ENCODE results near the gene NPHP1.
A peak's percentile ranks its signal among the peaks of the same experiment; 100 is the strongest.

The NPHP1 gene

GRCh38 chr2:110126906-110127305, 77.9 kb downstream of the NPHP1 start:
- H3K4me3 ChIP-seq (ENCODE audit: low read length in 2 of 2) = no peak overlapping the region
- no peak overlapping the region for H3K27ac ChIP-seq (ENCODE audit: low read length)
- H3K36me3 ChIP-seq (ENCODE audit: control insufficient read depth in 2 of 2, insufficient read depth in 2 of 2, low read length in 2 of 2) = peaks cover 5 to 25% of the 10 kb centered on the region in 2 donors
- H3K27me3 ChIP-seq (ENCODE audit: control insufficient read depth in 1 of 2, insufficient read depth in 2 of 2, low read length in 2 of 2) = no peaks in the 10 kb centered on the region
- H3K9me3 ChIP-seq (ENCODE audit: control insufficient read depth in 2 of 2, low read length in 2 of 2) = no peaks in the 10 kb centered on the region
- H3K4me1 ChIP-seq (ENCODE audit: control insufficient read depth, insufficient read depth, low read length) = no peaks in the 10 kb centered on the region
- H3K9ac ChIP-seq (ENCODE audit: low read length in 2 of 2) = no peak overlapping the region

GRCh38 chr2:110126086-110126773, 78.6 kb downstream of the NPHP1 start:
- Histone ChIP-seq H3K27ac (ENCODE audit: low read length) (no peak overlapping the region), H3K4me1 (ENCODE audit: control insufficient read depth, insufficient read depth, low read length) (no peaks in the 10 kb centered on the region), H3K9me3 (ENCODE audit: control insufficient read depth in 2 of 2, low read length in 2 of 2) (no peaks in the 10 kb centered on the region), H3K9ac (ENCODE audit: low read length in 2 of 2) (no peak overlapping the region), H3K4me3 (ENCODE audit: low read length in 2 of 2) (no peak overlapping the region), H3K27me3 (ENCODE audit: control insufficient read depth in 1 of 2, insufficient read depth in 2 of 2, low read length in 2 of 2) (no peaks in the 10 kb centered on the region), H3K36me3 (ENCODE audit: control insufficient read depth in 2 of 2, insufficient read depth in 2 of 2, low read length in 2 of 2) (peaks cover 2 to 25% of the 10 kb centered on the region in 2 donors)

GRCh38 chr2:110124939-110125691, 79.7 kb downstream of the NPHP1 start:
- Histone ChIP-seq H3K9me3 (ENCODE audit: control insufficient read depth in 2 of 2, low read length in 2 of 2) (no peaks in the 10 kb centered on the region), H3K36me3 (ENCODE audit: control insufficient read depth in 2 of 2, insufficient read depth in 2 of 2, low read length in 2 of 2) (peaks cover 0 to 25% of the 10 kb centered on the region in 2 donors), H3K9ac (ENCODE audit: low read length in 2 of 2) (no peak overlapping the region), H3K4me1 (ENCODE audit: control insufficient read depth, insufficient read depth, low read length) (no peaks in the 10 kb centered on the region), H3K27ac (ENCODE audit: low read length) (no peak overlapping the region), H3K27me3 (ENCODE audit: control insufficient read depth in 1 of 2, insufficient read depth in 2 of 2, low read length in 2 of 2) (no peaks in the 10 kb centered on the region), H3K4me3 (ENCODE audit: low read length in 2 of 2) (no peak overlapping the region)

GRCh38 chr2:110124038-110124825, 80.6 kb downstream of the NPHP1 start:
- Histone ChIP-seq H3K27me3 (ENCODE audit: control insufficient read depth in 1 of 2, insufficient read depth in 2 of 2, low read length in 2 of 2) (no peaks in the 10 kb centered on the region), H3K4me3 (ENCODE audit: low read length in 2 of 2) (no peak overlapping the region), H3K9me3 (ENCODE audit: control insufficient read depth in 2 of 2, low read length in 2 of 2) (no peaks in the 10 kb centered on the region), H3K36me3 (ENCODE audit: control insufficient read depth in 2 of 2, insufficient read depth in 2 of 2, low read length in 2 of 2) (peaks cover 0 to 23% of the 10 kb centered on the region in 2 donors), H3K4me1 (ENCODE audit: control insufficient read depth, insufficient read depth, low read length) (no peaks in the 10 kb centered on the region), H3K27ac (ENCODE audit: low read length) (no peak overlapping the region), H3K9ac (ENCODE audit: low read length in 2 of 2) (no peak overlapping the region)

GRCh38 chr2:110121592-110121991, 83.2 kb downstream of the NPHP1 start:
- H3K27me3 ChIP-seq (ENCODE audit: control insufficient read depth in 1 of 2, insufficient read depth in 2 of 2, low read length in 2 of 2) = peaks cover 9 to 10% of the 10 kb centered on the region in 2 donors
- H3K9ac ChIP-seq (ENCODE audit: low read length in 2 of 2) = no peak overlapping the region

GRCh38 chr2:110121052-110121334, 83.8 kb downstream of the NPHP1 start:
- Histone ChIP-seq H3K9me3 (ENCODE audit: control insufficient read depth in 2 of 2, low read length in 2 of 2) (no peaks in the 10 kb centered on the region), H3K27ac (ENCODE audit: low read length) (no peak overlapping the region), H3K4me3 (ENCODE audit: low read length in 2 of 2) (no peak overlapping the region), H3K9ac (ENCODE audit: low read length in 2 of 2) (no peak overlapping the region), H3K4me1 (ENCODE audit: control insufficient read depth, insufficient read depth, low read length) (peaks cover 3% of the 10 kb centered on the region), H3K36me3 (ENCODE audit: control insufficient read depth in 2 of 2, insufficient read depth in 2 of 2, low read length in 2 of 2) (peaks cover 0 to 7% of the 10 kb centered on the region in 2 donors), H3K27me3 (ENCODE audit: control insufficient read depth in 1 of 2, insufficient read depth in 2 of 2, low read length in 2 of 2) (peaks cover 14 to 15% of the 10 kb centered on the region in 2 donors)

More at GRCh38 chr2:110121592-110121991, 83.2 kb downstream of the NPHP1 start:
- Histone ChIP-seq H3K4me3 (ENCODE audit: low read length in 2 of 2) (no peak overlapping the region), H3K36me3 (ENCODE audit: control insufficient read depth in 2 of 2, insufficient read depth in 2 of 2, low read length in 2 of 2) (peaks cover 0 to 10% of the 10 kb centered on the region in 2 donors), H3K4me1 (ENCODE audit: control insufficient read depth, insufficient read depth, low read length) (no peaks in the 10 kb centered on the region), H3K27ac (ENCODE audit: low read length) (no peak overlapping the region), H3K9me3 (ENCODE audit: control insufficient read depth in 2 of 2, low read length in 2 of 2) (no peaks in the 10 kb centered on the region)

GRCh38 chr2:110120171-110121051, 84.4 kb downstream of the NPHP1 start:
- no peaks in the 10 kb centered on the region for H3K9me3 ChIP-seq (ENCODE audit: control insufficient read depth in 2 of 2, low read length in 2 of 2)
- H3K4me3 ChIP-seq (ENCODE audit: low read length in 2 of 2) = no peak overlapping the region
- no peak overlapping the region for H3K27ac ChIP-seq (ENCODE audit: low read length)
- H3K27me3 ChIP-seq (ENCODE audit: control insufficient read depth in 1 of 2, insufficient read depth in 2 of 2, low read length in 2 of 2) = peaks cover 20% of the 10 kb centered on the region in 2 donors
- peaks cover 0 to 7% of the 10 kb centered on the region in 2 donors for H3K36me3 ChIP-seq (ENCODE audit: control insufficient read depth in 2 of 2, insufficient read depth in 2 of 2, low read length in 2 of 2)
- no peak overlapping the region for H3K9ac ChIP-seq (ENCODE audit: low read length in 2 of 2)
- H3K4me1 ChIP-seq (ENCODE audit: control insufficient read depth, insufficient read depth, low read length) = peaks cover 7% of the 10 kb centered on the region

- Histone ChIP-seq H3K4me1 (ENCODE audit: control insufficient read depth, insufficient read depth, low read length) (peaks cover 7% of the 10 kb centered on the region), H3K27me3 (ENCODE audit: control insufficient read depth in 1 of 2, insufficient read depth in 2 of 2, low read length in 2 of 2) (peaks cover 32% of the 10 kb centered on the region in 2 donors), H3K27ac (ENCODE audit: low read length) (no peak overlapping the region), H3K9ac (ENCODE audit: low read length in 2 of 2) (no peak overlapping the region), H3K4me3 (ENCODE audit: low read length in 2 of 2) (peak overlapping the region in 1 of 2 donors; percentile 55), H3K9me3 (ENCODE audit: control insufficient read depth in 2 of 2, low read length in 2 of 2) (no peaks in the 10 kb centered on the region), H3K36me3 (ENCODE audit: control insufficient read depth in 2 of 2, insufficient read depth in 2 of 2, low read length in 2 of 2) (no peaks in the 10 kb centered on the region)
Measured at GRCh38 chr2:110116033-110116710, 88.6 kb downstream of the NPHP1 start.

- Histone ChIP-seq H3K9me3 (ENCODE audit: control insufficient read depth in 2 of 2, low read length in 2 of 2) (no peaks in the 10 kb centered on the region), H3K36me3 (ENCODE audit: control insufficient read depth in 2 of 2, insufficient read depth in 2 of 2, low read length in 2 of 2) (no peaks in the 10 kb centered on the region), H3K4me1 (ENCODE audit: control insufficient read depth, insufficient read depth, low read length) (peaks cover 7% of the 10 kb centered on the region), H3K4me3 (ENCODE audit: low read length in 2 of 2) (peak within 1 kb of the TSS in 1 of 2 donors; percentile 55), H3K27me3 (ENCODE audit: control insufficient read depth in 1 of 2, insufficient read depth in 2 of 2, low read length in 2 of 2) (peaks cover 32% of the 10 kb centered on the region in 2 donors), H3K9ac (ENCODE audit: low read length in 2 of 2) (no peak within 1 kb of the TSS), H3K27ac (ENCODE audit: low read length) (peak within 1 kb of the TSS; percentile 31)
Measured at GRCh38 chr2:110115291-110116032, 89.4 kb downstream of the NPHP1 start, which contains the start of gene MALL. TSS of gene MALL (minus strand) at chr2:110115822. CDS start at chr2:110115792, 30 bp downstream.
